G401 (cell line): ENCODE measurements around the gene ITSN1. TPM values are rescaled to one million over a fixed set of nuclear protein-coding genes. Genes with fewer than 3 reads are reported as not detected.
"Not testable (repeated sequence)": the region's sequence is repeated elsewhere in the genome, so short reads cannot be mapped to it uniquely, and the experiment has no call there.

ENCODE experiments used
- DNase-seq: peaks from one replicate; pipeline ENCODE4 v3.0.0-alpha.2; 2015; ENCODE audit warnings: low spot score
- in situ Hi-C: cut with HindIII; loops from 2 replicates; pipeline ENCODE4 v1.10.0; 2016; ENCODE audit warnings: low sequenced_read_pairs, mixed read lengths
- total RNA-seq: library from RNA; depleted of rRNA; stranded (reverse); fragments of >200 nt; shearing (Covaris generic); gene quantifications from 2 replicates; pipeline ENCODE4 v1.2.3, GENCODE V29; 2014

The ITSN1 gene
- total RNA-seq, 1 experiment from 2014 or later = 64.3 TPM

- no peak for DNase-seq
- in situ Hi-C loops = no loop called here
Observed at GRCh38 chr21:33707846-33708245, 65.5 kb downstream of the ITSN1 start.

- in situ Hi-C loops = no loop called here
- no peak for DNase-seq
Observed at GRCh38 chr21:33708874-33709273, 66.6 kb downstream of the ITSN1 start.

- in situ Hi-C loops = no loop called here
Observed at GRCh38 chr21:33712022-33712803, 69.9 kb downstream of the ITSN1 start.

GRCh38 chr21:33721081-33721480, 78.8 kb downstream of the ITSN1 start:
- no peak for DNase-seq
- in situ Hi-C loops = no loop called here

More at GRCh38 chr21:33712022-33712803, 69.9 kb downstream of the ITSN1 start:
- no peak for DNase-seq

GRCh38 chr21:33729139-33729538, 86.8 kb downstream of the ITSN1 start:
- not testable (repeated sequence) for DNase-seq

GRCh38 chr21:33729641-33730040, 87.3 kb downstream of the ITSN1 start:
- in situ Hi-C loops = no loop called here
- DNase-seq = no peak

More at GRCh38 chr21:33729139-33729538, 86.8 kb downstream of the ITSN1 start:
- in situ Hi-C loops = not testable (repeated sequence)

- in situ Hi-C loops = no loop called here
- no peak for DNase-seq
Observed at GRCh38 chr21:33731447-33731846, 89.1 kb downstream of the ITSN1 start.

GRCh38 chr21:33732038-33732437, 89.7 kb downstream of the ITSN1 start:
- DNase-seq = no peak

GRCh38 chr21:33733601-33734000, 91.3 kb downstream of the ITSN1 start:
- no peak for DNase-seq
- in situ Hi-C loops = no loop called here

More at GRCh38 chr21:33732038-33732437, 89.7 kb downstream of the ITSN1 start:
- in situ Hi-C loops = no loop called here

GRCh38 chr21:33734291-33734690, 92.0 kb downstream of the ITSN1 start:
- in situ Hi-C loops = no loop called here
- no peak for DNase-seq

- DNase-seq = no peak
- in situ Hi-C loops = no loop called here
Observed at GRCh38 chr21:33734818-33735217, 92.5 kb downstream of the ITSN1 start.

GRCh38 chr21:33736569-33736968, 94.3 kb downstream of the ITSN1 start:
- in situ Hi-C loops = no loop called here
- DNase-seq = no peak

GRCh38 chr21:33739701-33740100, 97.4 kb downstream of the ITSN1 start:
- DNase-seq = no peak
- in situ Hi-C loops = no loop called here

- DNase-seq = no peak
- in situ Hi-C loops = no loop called here
Observed at GRCh38 chr21:33747420-33747819, 105.1 kb downstream of the ITSN1 start.

GRCh38 chr21:33748903-33749302, 106.6 kb downstream of the ITSN1 start:
- DNase-seq = no peak
- in situ Hi-C loops = no loop called here

GRCh38 chr21:33750017-33750416, 107.7 kb downstream of the ITSN1 start:
- DNase-seq = no peak
- in situ Hi-C loops = no loop called here

- in situ Hi-C loops = no loop called here
- no peak for DNase-seq
Observed at GRCh38 chr21:33751120-33751519, 108.8 kb downstream of the ITSN1 start.

GRCh38 chr21:33751533-33751932, 109.2 kb downstream of the ITSN1 start:
- DNase-seq = no peak
- in situ Hi-C loops = no loop called here

GRCh38 chr21:33752260-33752659, 110.0 kb downstream of the ITSN1 start:
- in situ Hi-C loops = no loop called here

GRCh38 chr21:33753886-33754285, 111.6 kb downstream of the ITSN1 start:
- in situ Hi-C loops = no loop called here
- no peak for DNase-seq

More at GRCh38 chr21:33752260-33752659, 110.0 kb downstream of the ITSN1 start:
- DNase-seq = no peak

GRCh38 chr21:33754481-33754880, 112.2 kb downstream of the ITSN1 start:
- in situ Hi-C loops = no loop called here

More at GRCh38 chr21:33754481-33754880, 112.2 kb downstream of the ITSN1 start:
- peak; percentile 9 for DNase-seq
